K562 (cell line): ENCODE results near the gene PLCB3. TPM values are rescaled to one million over a fixed set of nuclear protein-coding genes. Genes with fewer than 3 reads are reported as not detected.

Source experiments
- ATAC-seq: fragments of 200-7000 bp; cut with Tn5 transposase; 3 replicates; pipeline ENCODE4 v1.9.1; 2020; ENCODE audit warnings: moderate library complexity
- BruUV-seq: library from RNA; stranded (reverse); fragments of 400-500 nt; replicated peaks from 2 replicates; lab custom pipeline; 2021; lab: Mats Ljungman, UMichigan
- CTCF ChIA-PET: fragments of 300-600 bp; formaldehyde crosslinking; extraction: SDS; loops from one replicate; lab custom pipeline; 2021; ENCODE audit warnings: low intra/inter-chr PET ratio; lab: Yijun Ruan, JAX
- POLR2A ChIA-PET: fragments of 300-600, 350-650 bp; sonication (Branson Sonifier 250); formaldehyde crosslinking; extraction: SDS; loops from one replicate; lab custom pipeline; 2021; ENCODE audit warnings: antibody characterized with exemption, inconsistent platforms; lab: Yijun Ruan, JAX
- DNase-seq, 4 experiments: peaks; one replicate each; pipeline versions ENCODE4 v3.0.0 to v3.0.0-alpha.2; 2011 to 2018; ENCODE audit warnings: low spot score in 3 of 4, mixed read lengths in 3 of 4; ENCODE audit errors: extremely low read depth in 1 of 4
- FAIRE-seq: peaks from 2 replicates; lab custom pipeline; 2011; peaks lifted over from hg19 to GRCh38; lab: Jason Lieb, UNC
- H2AFZ ChIP-seq: 2 replicates; pipeline ENCODE4 v1.6.0; 2011; ENCODE audit warnings: low read depth, low read length, control low read depth, inconsistent platforms
- H3K27ac ChIP-seq: fragments of 200-600 bp; 3 replicates; pipeline ENCODE4 v1.8.0; 2011; ENCODE audit warnings: low read depth, mild to moderate bottlenecking, control low read depth, inconsistent platforms, low read length, moderate library complexity, mixed read lengths; ENCODE audit errors: extremely low read depth
- H3K27me3 ChIP-seq, 2 experiments: fragments of 300-600 bp in 1 of 2; 2 replicates in 1 of 2; 3 replicates in 1 of 2; pipeline versions ENCODE4 v1.6.0 to v1.8.0; 2011; ENCODE audit warnings: inconsistent platforms in 2 of 2, low read length in 2 of 2, mild to moderate bottlenecking in 1 of 2, mixed read lengths in 1 of 2, moderate library complexity in 1 of 2; ENCODE audit not compliant: control insufficient read depth in 2 of 2, insufficient read depth in 2 of 2
- H3K36me3 ChIP-seq: fragments of 300-600 bp; 3 replicates; pipeline ENCODE4 v1.8.0; 2011; ENCODE audit warnings: mild to moderate bottlenecking, low read length, inconsistent platforms; ENCODE audit not compliant: control insufficient read depth, insufficient read depth
- H3K4me1 ChIP-seq, 2 experiments: fragments of 200-600 bp in 1 of 2; replicated peaks in 1 of 2; 2 replicates in 1 of 2; 3 replicates in 1 of 2; pipeline versions ENCODE4 v1.5.1 to v1.8.0; 2011; ENCODE audit warnings: inconsistent platforms in 2 of 2, low read length in 2 of 2, mild to moderate bottlenecking in 1 of 2, mixed read lengths in 1 of 2, moderate library complexity in 1 of 2; ENCODE audit not compliant: control insufficient read depth in 2 of 2, insufficient read depth in 2 of 2
- H3K4me2 ChIP-seq: 2 replicates; pipeline ENCODE4 v1.6.1; 2011; ENCODE audit warnings: low read length, control low read depth, inconsistent platforms, mixed read lengths; ENCODE audit not compliant: insufficient read depth
- H3K4me3 ChIP-seq: fragments of 200-600 bp; sonication (generic), shearing (Covaris generic); 2 replicates; pipeline ENCODE4 v1.5.1; 2016; ENCODE audit warnings: control low read depth, inconsistent platforms
- H3K79me2 ChIP-seq: fragments of 200-600 bp; 3 replicates; pipeline ENCODE4 v1.8.0; 2011; ENCODE audit warnings: low read length, inconsistent platforms; ENCODE audit not compliant: control insufficient read depth, insufficient read depth
- H3K9ac ChIP-seq, 2 experiments: 2 replicates each; pipeline versions ENCODE4 v1.6.0 to v1.6.1; 2011; ENCODE audit warnings: low read depth in 2 of 2, low read length in 2 of 2, control low read depth in 1 of 2, inconsistent platforms in 1 of 2, mild to moderate bottlenecking in 1 of 2, mixed read lengths in 1 of 2; ENCODE audit not compliant: insufficient read depth in 1 of 2
- H3K9me1 ChIP-seq: one replicate; pipeline ENCODE4 v1.6.0; 2011; ENCODE audit warnings: inconsistent platforms, mild to moderate bottlenecking, low read length, moderate library complexity; ENCODE audit not compliant: control insufficient read depth, insufficient read depth
- H3K9me3 ChIP-seq: replicated peaks from 2 replicates; pipeline ENCODE4 v1.5.1; 2011; ENCODE audit warnings: low read depth, low read length, inconsistent platforms; ENCODE audit not compliant: control insufficient read depth, insufficient read depth
- H4K20me1 ChIP-seq: replicated peaks from 2 replicates; pipeline ENCODE4 v1.6.1; 2011; ENCODE audit warnings: low read length, inconsistent platforms, mixed read lengths; ENCODE audit not compliant: control insufficient read depth, insufficient read depth
- BCL6 ChIP-seq: fragments of 250-450 bp; sonication (Bioruptor Pico); IDR thresholded peaks from 2 replicates; pipeline ENCODE4 v1.4.0; 2020
- ETV5 ChIP-seq: sonication (generic); formaldehyde crosslinking; IDR thresholded peaks from 2 replicates; pipeline ENCODE4 v1.4.0; 2020; ENCODE audit warnings: low read depth, mild to moderate bottlenecking, missing genetic modification reagents
- ID3 ChIP-seq, 2 experiments: fragments of 250-450 bp in 1 of 2; fragments of 450-650 bp in 1 of 2; sonication (Bioruptor Pico) in 1 of 2; IDR thresholded peaks; 2 replicates each; pipeline versions ENCODE4 v1.6.1 to v1.8.0; 2016 to 2021; ENCODE audit warnings: mild to moderate bottlenecking in 2 of 2, moderate library complexity in 2 of 2, missing compliant biosample characterization in 1 of 2, missing genetic modification characterization in 1 of 2
- KAT7 ChIP-seq: sonication (generic); formaldehyde crosslinking; IDR thresholded peaks from 2 replicates; pipeline ENCODE4 v1.8.0; 2022; ENCODE audit warnings: missing genetic modification reagents, mild to moderate bottlenecking, borderline replicate concordance
- MED1 ChIP-seq: sonication (generic); formaldehyde crosslinking; IDR thresholded peaks from 2 replicates; pipeline ENCODE4 v1.8.1; 2023; ENCODE audit warnings: missing genetic modification reagents, borderline replicate concordance
- NFE2 ChIP-seq: IDR thresholded peaks from 2 replicates; pipeline ENCODE4 v1.6.1; 2014; ENCODE audit warnings: antibody characterized with exemption, low read depth
- PHB2 ChIP-seq: fragments of 450-650 bp; IDR thresholded peaks from 2 replicates; pipeline ENCODE4 v1.6.1; 2017; ENCODE audit warnings: low read depth
- POLR2H ChIP-seq: IDR thresholded peaks from 2 replicates; pipeline ENCODE4 v1.6.1; 2016; ENCODE audit warnings: missing genetic modification characterization, low read depth, mild to moderate bottlenecking, control low read depth, missing compliant biosample characterization, moderate library complexity
- RBFOX2 ChIP-seq: fragments of 200-400 bp; formaldehyde crosslinking; IDR thresholded peaks from 2 replicates; pipeline ENCODE4 v1.6.1; 2017; ENCODE audit warnings: low read depth, mild to moderate bottlenecking, low read length, moderate library complexity
- YY1 ChIP-seq, 3 experiments: IDR thresholded peaks; 2 replicates each; pipeline ENCODE4 v1.6.1; 2011; ENCODE audit warnings: low read length in 2 of 3, mild to moderate bottlenecking in 2 of 3, moderate library complexity in 2 of 3, borderline replicate concordance in 1 of 3, control low read depth in 1 of 3, low read depth in 1 of 3; ENCODE audit not compliant: insufficient read depth in 3 of 3, insufficient replicate concordance in 2 of 3, control insufficient read depth in 1 of 3, insufficient read length in 1 of 3; ENCODE audit errors: extremely low read depth in 1 of 3
- WGBS: fragments of 100-300 bp; shearing (Covaris generic); methylation state at CpG from one replicate; pipeline ENCODE4 v1.1.6; 2016; ENCODE audit warnings: low coverage, mixed read lengths; ENCODE audit not compliant: insufficient coverage; ENCODE audit errors: missing lambda C conversion rate; 5-methylcytosine and 5-hydroxymethylcytosine counted together
- in situ Hi-C: fragments of 300-500 bp; cut with MboI; formaldehyde crosslinking; loops from 4 replicates; pipeline ENCODE4 v1.15.0; 2018; ENCODE audit warnings: inconsistent platforms, mixed read lengths
- intact Hi-C: fragments of 100-400 bp; cut with micrococcal nuclease; formaldehyde crosslinking; loops from 2 replicates; pipeline ENCODE4 v1.14.2; 2022
- polyA plus RNA-seq, 8 experiments: library from polyadenylated mRNA; depleted of rRNA in 4 of 8; stranded (reverse) in 5 of 8; unstranded in 3 of 8; fragments of >200 nt; fragmentation: Nextera tagmentation in 2 of 8; fragmentation: Illumina TruSeq in 1 of 8; extraction: Ambion mirVana in 2 of 8; extraction: Trizol in 1 of 8; gene quantifications; 2 replicates each; pipeline versions ENCODE4 v1.2.1 to v1.2.3, GENCODE V29; 2011 to 2014; ENCODE audit warnings: inconsistent platforms in 1 of 8, missing spikeins in 1 of 8
- total RNA-seq, 7 experiments: library from RNA; depleted of rRNA in 6 of 7; stranded (reverse); fragments of >200 nt in 6 of 7; fragmentation: Illumina TruSeq in 2 of 7; extraction: Trizol in 2 of 7; gene quantifications; 2 replicates each; pipeline versions ENCODE4 v1.2.1 to v1.2.3, GENCODE V29; 2011 to 2021; ENCODE audit warnings: low replicate concordance in 1 of 7

Gene PLCB3
- total and polyA plus RNA-seq, 9 of the 15 experiments (the other 6 are each of a cell fraction or from before 2014, with no cell fraction given): 0.31 to 44.8 (median 14.6) TPM

GRCh38 chr11:64238999-64239398, 12.3 kb upstream of the PLCB3 start:
- in situ Hi-C loops (no loop called here), intact Hi-C loops (no loop called here)
- H4K20me1 ChIP-seq: 0 out of 2 replicates have a peak, but pooled peaks cover 3% of the 10 kb centered on the region
- peaks cover 31 to 66% of the 10 kb centered on the region in 2 experiments for H3K4me1 ChIP-seq
- POLR2A ChIA-PET: interaction anchor here (0.8 to 1.6 kb wide), 6 partner anchors 8 to 29 kb away, joined by 3 to 9 read pairs (median 3); partner anchors contain the start of genes DNAJC4 and PPP1R14B
- CTCF ChIA-PET: no interaction called here
- H2AFZ ChIP-seq: no peak overlapping the region
- H3K9me1 ChIP-seq: no peaks in the 10 kb centered on the region
- WGBS: 90% methylated on average over 5 of the region's 5 CpGs
- peak overlapping the region; percentile 33; the same call in 2 of the 3 replicates for H3K27ac ChIP-seq
- ATAC-seq (no peak), FAIRE-seq (no peak), DNase-seq (no peak)
- H3K9me3 ChIP-seq: no peaks in the 10 kb centered on the region
- H3K4me2 ChIP-seq: no peak overlapping the region
- H3K9ac ChIP-seq: no peak overlapping the region; a peak in 1 of 4 replicates
- TF ChIP-seq NFE2: no peak
- no peak for TF ChIP-seq RBFOX2
- no peak for TF ChIP-seq ID3 (CRISPR knock-in tag; IDR thresholded peaks at IDR 0.05)
- TF ChIP-seq ID3 (tag; IDR thresholded peaks at IDR 0.05): no peak
- TF ChIP-seq YY1 (IDR thresholded peaks at IDR 0.05; ENCODE audit: borderline replicate concordance in 1 of 3, control insufficient read depth in 1 of 3, extremely low read depth in 1 of 3, insufficient read depth in 3 of 3, insufficient read length in 1 of 3, insufficient replicate concordance in 2 of 3, low read depth in 1 of 3, low read length in 2 of 3): no peak
- TF ChIP-seq KAT7 (CRISPR knock-in tag): no peak
- no peak for TF ChIP-seq ETV5 (CRISPR knock-in tag)
- TF ChIP-seq MED1 (CRISPR knock-in tag): no peak
- no peak for TF ChIP-seq BCL6 (CRISPR knock-in tag)
- no peak for TF ChIP-seq PHB2
- TF ChIP-seq POLR2H: no peak
- peaks cover 59% of the 10 kb centered on the region for H3K36me3 ChIP-seq
- H3K79me2 ChIP-seq: peaks cover 52% of the 10 kb centered on the region
- BruUV-seq: no TSS peak
- no peaks in the 10 kb centered on the region for H3K27me3 ChIP-seq
- H3K4me3 ChIP-seq: no peak overlapping the region
